HG03378 (cell line): ENCODE data around the gene ITFG1.
"Not testable (repeated sequence)": the region's sequence is repeated elsewhere in the genome, so short reads cannot be mapped to it uniquely, and the experiment has no call there.

Experiments
- ATAC-seq: cut with Tn5 transposase; IDR thresholded peaks from one replicate; pipeline ENCODE4 v1.9.1; 2021; ENCODE audit warnings: mild to moderate bottlenecking, moderate library complexity; ENCODE audit not compliant: unreplicated experiment

The ITFG1 gene

DNA sequence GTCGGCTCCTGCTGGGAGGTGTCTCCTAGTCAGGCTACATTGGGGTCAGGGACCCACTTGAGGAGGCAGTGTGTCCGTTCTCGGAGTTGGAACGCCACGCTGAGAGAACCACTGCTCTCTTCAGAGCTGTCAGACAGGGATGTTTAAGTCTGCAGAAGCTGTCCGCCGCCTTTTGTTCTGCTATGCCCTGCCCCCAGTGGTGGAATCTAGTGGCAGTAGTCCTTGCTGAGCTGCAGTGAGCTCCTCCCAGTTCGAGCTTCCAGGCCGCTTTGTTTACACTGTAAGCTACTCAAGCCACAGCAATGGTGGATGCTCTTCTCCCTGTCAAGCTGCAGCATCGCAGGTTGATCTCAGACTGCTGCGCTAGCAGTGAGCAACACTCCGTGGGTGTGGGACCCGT, 36.0 kb downstream of the ITFG1 start:
- ATAC-seq = no peak

GRCh38 chr16:47416869-47417268, 44.0 kb downstream of the ITFG1 start:
- ATAC-seq = no peak

- ATAC-seq = no peak
Measured at GRCh38 chr16:47413041-47413440, 47.8 kb downstream of the ITFG1 start.

DNA sequence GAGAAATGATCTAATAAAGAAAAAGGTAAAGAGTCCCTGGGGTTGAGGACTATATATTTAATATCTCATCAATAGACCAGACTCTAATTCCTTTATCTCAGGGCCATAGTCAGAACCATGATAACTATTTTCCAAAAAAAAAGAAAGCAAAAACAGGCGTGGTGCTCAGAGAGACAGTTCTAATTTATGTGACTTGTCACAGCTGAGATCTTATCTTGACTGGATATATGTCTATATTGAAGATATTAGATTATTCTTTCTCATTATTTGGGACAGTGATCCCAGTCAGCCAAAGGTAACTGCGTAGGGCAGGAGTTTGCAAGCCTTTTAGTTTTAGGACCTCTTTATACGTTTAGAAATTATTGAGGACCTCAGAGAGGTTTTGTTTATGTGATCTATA, 52.4 kb downstream of the ITFG1 start:
- ATAC-seq = no peak

DNA sequence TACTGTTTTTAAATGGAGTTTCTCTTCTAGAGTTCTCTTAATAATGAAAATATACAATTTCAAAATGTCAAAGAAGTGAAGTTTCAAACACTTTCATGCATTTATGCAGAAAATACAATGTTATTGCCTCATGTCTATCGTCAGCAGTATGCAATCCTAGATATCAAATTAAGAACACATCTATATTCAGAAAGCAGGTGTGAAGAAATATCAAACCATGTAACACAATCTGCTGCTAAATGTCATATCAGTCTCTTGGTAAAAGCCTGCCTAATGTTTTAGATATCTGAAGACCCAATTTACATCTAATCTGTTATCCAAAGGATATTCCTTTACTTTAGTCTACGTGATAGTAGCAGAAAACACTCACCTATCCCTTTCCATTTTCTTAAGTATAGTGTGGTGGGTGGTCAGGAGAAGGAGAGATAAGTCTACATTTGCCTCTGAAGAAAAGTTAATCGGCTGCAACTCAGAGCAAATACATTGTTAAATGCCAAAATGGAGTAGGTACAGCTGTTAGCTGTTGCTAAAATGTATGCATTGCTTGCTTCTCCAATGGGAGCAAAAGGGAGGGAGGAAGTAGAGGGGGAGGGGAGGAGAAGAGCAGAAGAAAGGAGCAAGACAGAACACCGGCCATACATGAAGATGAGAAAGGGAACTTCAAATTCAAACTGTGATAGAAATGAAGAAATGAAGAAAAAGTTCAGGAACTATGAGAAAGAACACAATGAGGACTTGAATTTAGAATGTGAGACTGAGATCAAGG, 64.9 kb downstream of the ITFG1 start:
- ATAC-seq = no peak

- peak; percentile 86 for ATAC-seq
Measured at GRCh38 chr16:47392081-47392480, 68.8 kb downstream of the ITFG1 start.

GRCh38 chr16:47388705-47389104, 72.2 kb downstream of the ITFG1 start:
- no peak for ATAC-seq

GRCh38 chr16:47387026-47387734, 73.7 kb downstream of the ITFG1 start:
- ATAC-seq = no peak

- no peak for ATAC-seq
Measured at GRCh38 chr16:47386201-47386718, 74.6 kb downstream of the ITFG1 start.

GRCh38 chr16:47382362-47382761, 78.5 kb downstream of the ITFG1 start:
- no peak for ATAC-seq

GRCh38 chr16:47377154-47377553, 83.7 kb downstream of the ITFG1 start:
- ATAC-seq = no peak

GRCh38 chr16:47375423-47375822, 85.4 kb downstream of the ITFG1 start:
- no peak for ATAC-seq

DNA sequence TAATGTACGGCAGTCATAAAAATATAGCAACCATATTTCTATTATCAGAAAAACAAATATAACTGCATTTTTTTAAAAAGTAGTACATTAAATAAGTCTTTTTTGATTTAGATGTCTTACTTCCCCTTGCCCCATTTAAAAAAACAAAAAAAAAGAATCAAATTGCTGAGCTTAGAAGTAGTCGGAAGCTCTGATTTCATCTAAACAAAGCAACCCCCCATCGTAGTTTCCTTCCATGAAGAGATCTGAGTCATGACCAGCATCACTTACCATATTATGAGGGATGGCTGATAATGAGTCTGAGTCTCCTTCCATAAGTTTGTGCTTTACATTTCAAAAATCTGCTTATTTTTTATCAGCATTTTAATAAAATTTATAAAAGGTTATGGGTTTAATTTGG, 86.2 kb downstream of the ITFG1 start:
- ATAC-seq = no peak

GRCh38 chr16:47371271-47372014, 89.4 kb downstream of the ITFG1 start:
- no peak for ATAC-seq

- ATAC-seq = no peak
Measured at GRCh38 chr16:47370536-47370935, 90.3 kb downstream of the ITFG1 start.

GRCh38 chr16:47366228-47366627, 94.6 kb downstream of the ITFG1 start:
- ATAC-seq = no peak

DNA sequence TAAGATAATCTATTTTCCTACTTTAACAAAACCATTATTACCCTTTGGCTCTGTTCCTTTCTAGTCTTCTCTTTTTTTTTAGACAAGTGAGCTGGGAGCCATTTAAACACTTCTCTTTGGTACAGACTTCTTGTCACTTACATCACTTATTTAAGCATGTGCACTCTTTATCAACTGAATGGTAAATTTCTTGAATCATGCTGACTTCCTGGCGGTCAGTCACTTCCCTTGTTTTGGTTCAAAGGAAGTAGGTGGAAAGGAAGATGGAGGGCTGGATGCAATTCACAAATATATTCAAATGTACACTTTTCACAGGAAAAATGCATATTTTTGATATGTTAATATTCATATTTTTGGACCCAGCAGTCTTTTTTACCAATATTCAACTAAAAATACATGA, 97.1 kb downstream of the ITFG1 start:
- ATAC-seq = no peak

- no peak for ATAC-seq
Measured at GRCh38 chr16:47359478-47359877, 101.4 kb downstream of the ITFG1 start.

- no peak for ATAC-seq
Measured at GRCh38 chr16:47358816-47359215, 102.0 kb downstream of the ITFG1 start.

DNA sequence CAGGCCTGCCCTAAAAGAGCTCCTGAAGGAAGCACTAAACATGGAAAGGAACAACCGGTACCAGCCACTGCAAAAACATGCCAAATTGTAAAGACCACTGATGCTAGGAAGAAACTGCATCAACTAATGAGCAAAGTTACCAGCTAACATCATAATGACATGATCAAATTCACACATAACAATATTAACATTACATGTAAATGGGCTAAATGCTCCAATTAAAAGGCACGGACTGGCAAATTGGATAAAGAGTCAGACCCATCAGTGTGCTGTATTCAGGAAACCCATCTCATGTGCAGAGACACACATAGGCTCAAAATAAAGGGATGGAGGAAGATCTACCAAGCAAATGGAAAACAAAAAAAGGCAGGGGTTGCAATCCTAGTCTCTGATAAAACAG, 111.8 kb downstream of the ITFG1 start:
- ATAC-seq = not testable (repeated sequence)

- ATAC-seq = not testable (repeated sequence)
Measured at GRCh38 chr16:47347021-47347696, 113.7 kb downstream of the ITFG1 start.
